RWPE2 (cell line): ENCODE measurements around the gene MAZ.
A peak's percentile ranks its signal among the peaks of the same experiment; 100 is the strongest.

Experiments
- ATAC-seq: fragments of 200-7000 bp; cut with Tn5 transposase; 3 replicates; pipeline ENCODE4 v1.9.1; 2021; ENCODE audit warnings: low read depth
- DNase-seq: peaks from one replicate; pipeline ENCODE4 v3.0.0-alpha.2; 2020; ENCODE audit warnings: low spot score
- H3K27ac ChIP-seq: fragments of 450-650 bp; 2 replicates; pipeline ENCODE4 v1.5.1; 2017; ENCODE audit warnings: mild to moderate bottlenecking; ENCODE audit not compliant: poor library complexity, severe bottlenecking
- H3K27me3 ChIP-seq: fragments of 250-450 bp; sonication (Bioruptor Pico); 2 replicates; pipeline ENCODE4 v1.5.1; 2021; ENCODE audit warnings: mild to moderate bottlenecking, moderate library complexity; ENCODE audit not compliant: insufficient read depth, poor library complexity, severe bottlenecking
- H3K36me3 ChIP-seq: fragments of 250-450 bp; sonication (Bioruptor Pico); 2 replicates; pipeline ENCODE4 v1.5.1; 2020; ENCODE audit warnings: low read depth, mild to moderate bottlenecking, moderate library complexity
- H3K4me1 ChIP-seq: fragments of 250-450 bp; sonication (Bioruptor Pico); 2 replicates; pipeline ENCODE4 v1.5.1; 2021; ENCODE audit warnings: mild to moderate bottlenecking, moderate library complexity; ENCODE audit not compliant: insufficient read depth, poor library complexity, severe bottlenecking
- H3K4me3 ChIP-seq: fragments of 250-450 bp; sonication (Bioruptor Pico); 2 replicates; pipeline ENCODE4 v1.5.1; 2021; ENCODE audit warnings: mild to moderate bottlenecking, moderate library complexity; ENCODE audit not compliant: severe bottlenecking
- H3K9me3 ChIP-seq: fragments of 250-450 bp; sonication (Bioruptor Pico); 2 replicates; pipeline ENCODE4 v1.5.1; 2021; ENCODE audit warnings: mild to moderate bottlenecking, moderate library complexity; ENCODE audit not compliant: severe bottlenecking
- TF ChIP-seq, protein P1 (sequence below): fragments of 450-650 bp; IDR thresholded peaks from one replicate; pipeline ENCODE4 v1.5.1; 2017; ENCODE audit warnings: mild to moderate bottlenecking, moderate library complexity; ENCODE audit not compliant: poor library complexity, severe bottlenecking

MAZ gene

DNA sequence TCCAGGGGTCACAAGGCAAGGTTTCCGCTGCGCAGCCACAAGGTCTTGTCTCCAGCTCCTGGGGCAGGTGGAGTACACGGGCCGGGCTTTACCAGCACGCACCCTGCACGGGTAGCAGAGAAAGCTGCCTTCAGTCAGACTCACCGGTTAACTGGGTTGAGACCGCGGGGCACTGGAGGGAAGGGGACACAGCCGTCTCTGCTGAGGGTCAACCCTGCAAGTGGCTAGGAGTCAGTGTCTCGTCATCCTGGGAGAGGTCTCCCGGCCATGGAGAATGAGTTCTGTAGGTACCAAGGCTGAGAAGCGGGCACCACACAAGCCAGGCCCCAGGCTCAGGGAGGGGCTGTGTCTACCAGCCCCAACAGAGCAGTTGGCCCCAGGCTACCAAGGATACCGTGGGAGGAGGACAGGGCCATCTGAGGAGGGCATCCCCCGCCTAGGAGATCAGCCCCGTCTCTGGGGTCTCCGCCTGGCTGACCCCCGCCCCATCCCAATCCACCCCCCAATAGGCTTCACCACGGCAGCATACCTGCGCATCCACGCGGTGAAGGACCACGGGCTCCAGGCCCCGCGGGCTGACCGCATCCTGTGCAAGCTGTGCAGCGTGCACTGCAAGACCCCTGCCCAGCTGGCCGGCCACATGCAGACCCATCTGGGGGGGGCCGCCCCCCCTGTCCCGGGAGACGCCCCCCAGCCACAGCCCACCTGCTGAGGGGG is 2.9 kb downstream of the MAZ start:
- DNase-seq: peak; percentile 56
- Histone ChIP-seq H3K9me3 (no peaks in the 10 kb centered on the region), H3K27ac (peak overlapping the region; percentile 92), H3K27me3 (no peaks in the 10 kb centered on the region), H3K4me1 (peaks cover 7% of the 10 kb centered on the region), H3K4me3 (no peak overlapping the region), H3K36me3 (peaks cover 29% of the 10 kb centered on the region)
- TF ChIP-seq, protein P1, sequence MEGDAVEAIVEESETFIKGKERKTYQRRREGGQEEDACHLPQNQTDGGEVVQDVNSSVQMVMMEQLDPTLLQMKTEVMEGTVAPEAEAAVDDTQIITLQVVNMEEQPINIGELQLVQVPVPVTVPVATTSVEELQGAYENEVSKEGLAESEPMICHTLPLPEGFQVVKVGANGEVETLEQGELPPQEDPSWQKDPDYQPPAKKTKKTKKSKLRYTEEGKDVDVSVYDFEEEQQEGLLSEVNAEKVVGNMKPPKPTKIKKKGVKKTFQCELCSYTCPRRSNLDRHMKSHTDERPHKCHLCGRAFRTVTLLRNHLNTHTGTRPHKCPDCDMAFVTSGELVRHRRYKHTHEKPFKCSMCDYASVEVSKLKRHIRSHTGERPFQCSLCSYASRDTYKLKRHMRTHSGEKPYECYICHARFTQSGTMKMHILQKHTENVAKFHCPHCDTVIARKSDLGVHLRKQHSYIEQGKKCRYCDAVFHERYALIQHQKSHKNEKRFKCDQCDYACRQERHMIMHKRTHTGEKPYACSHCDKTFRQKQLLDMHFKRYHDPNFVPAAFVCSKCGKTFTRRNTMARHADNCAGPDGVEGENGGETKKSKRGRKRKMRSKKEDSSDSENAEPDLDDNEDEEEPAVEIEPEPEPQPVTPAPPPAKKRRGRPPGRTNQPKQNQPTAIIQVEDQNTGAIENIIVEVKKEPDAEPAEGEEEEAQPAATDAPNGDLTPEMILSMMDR: no peak
- no peak for ATAC-seq

DNA sequence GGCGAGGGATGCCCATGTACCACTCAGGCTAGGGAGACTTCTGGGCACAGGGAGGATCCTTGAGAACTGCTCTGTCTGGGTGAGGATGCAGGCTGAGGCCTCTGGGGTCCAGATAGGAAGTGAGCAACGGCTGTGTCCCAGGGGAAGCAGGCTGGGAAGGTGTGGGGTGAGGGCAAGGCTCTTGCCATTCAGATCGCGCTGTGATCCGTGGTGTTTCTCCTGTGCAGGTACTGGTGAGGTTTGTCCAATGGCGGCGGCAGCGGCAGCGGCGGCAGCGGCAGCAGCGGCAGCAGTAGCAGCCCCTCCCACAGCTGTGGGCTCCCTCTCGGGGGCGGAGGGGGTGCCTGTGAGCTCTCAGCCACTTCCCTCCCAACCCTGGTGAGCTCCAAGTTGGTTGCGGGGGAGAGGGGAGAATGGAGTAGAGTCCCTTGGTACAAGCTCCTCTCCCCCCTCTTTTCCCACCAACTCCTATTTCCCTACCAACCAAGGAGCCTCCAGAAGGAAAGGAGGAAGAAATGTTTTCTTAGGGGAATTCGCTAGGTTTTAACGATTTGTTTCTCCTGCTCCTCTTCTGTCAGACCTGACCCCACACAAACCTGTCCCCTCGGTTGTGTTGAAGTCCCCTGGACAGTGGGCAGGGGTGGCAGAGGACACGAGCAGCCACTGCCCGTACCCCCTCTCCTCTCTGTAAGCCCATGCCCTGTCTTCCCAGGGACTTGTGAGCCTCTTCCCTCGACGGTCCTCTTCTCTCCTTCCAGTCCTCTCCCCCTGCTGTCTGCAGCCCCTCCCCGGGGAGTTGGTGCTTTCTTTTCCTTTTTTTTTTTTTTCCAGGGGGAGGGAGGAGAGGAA is 3.7 kb downstream of the MAZ start:
- no peaks in the 10 kb centered on the region for H3K9me3 ChIP-seq
- DNase-seq (no peak), ATAC-seq (no peak)
- H3K36me3 ChIP-seq: peaks cover 29% of the 10 kb centered on the region
- peaks cover 7% of the 10 kb centered on the region for H3K4me1 ChIP-seq
- no peak overlapping the region for H3K4me3 ChIP-seq
- H3K27ac ChIP-seq: peak overlapping the region; percentile 92
- TF ChIP-seq, protein P1: no peak
- no peaks in the 10 kb centered on the region for H3K27me3 ChIP-seq

DNA sequence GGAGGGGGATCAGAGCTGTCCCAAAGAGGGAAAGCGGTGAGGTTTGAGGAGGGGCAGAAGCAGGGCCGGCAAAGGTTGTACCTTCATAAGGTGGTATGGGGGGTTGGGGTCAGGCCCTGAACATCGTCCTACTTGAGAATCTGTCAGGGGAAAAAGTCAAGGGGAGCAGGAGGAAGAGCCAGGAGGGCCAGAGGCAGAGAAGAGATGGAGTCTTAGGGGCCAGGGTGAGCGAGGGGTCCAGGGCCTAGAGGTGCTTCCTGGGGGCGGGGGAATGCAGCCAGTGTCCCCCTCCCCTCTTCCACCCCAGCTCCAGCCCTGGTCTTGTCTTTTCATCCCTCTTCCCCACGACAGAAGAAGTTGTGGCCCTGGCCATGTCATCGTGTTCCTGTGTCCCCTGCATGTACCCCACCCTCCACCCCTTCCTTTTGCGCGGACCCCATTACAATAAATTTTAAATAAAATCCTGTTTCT is 4.4 kb downstream of the MAZ start:
- TF ChIP-seq, protein P1: no peak
- ATAC-seq (no peak), DNase-seq (no peak)
- Histone ChIP-seq H3K4me1 (peaks cover 7% of the 10 kb centered on the region), H3K36me3 (peaks cover 29% of the 10 kb centered on the region), H3K27me3 (no peaks in the 10 kb centered on the region), H3K4me3 (no peak overlapping the region), H3K9me3 (no peaks in the 10 kb centered on the region), H3K27ac (peak overlapping the region; percentile 92)

DNA sequence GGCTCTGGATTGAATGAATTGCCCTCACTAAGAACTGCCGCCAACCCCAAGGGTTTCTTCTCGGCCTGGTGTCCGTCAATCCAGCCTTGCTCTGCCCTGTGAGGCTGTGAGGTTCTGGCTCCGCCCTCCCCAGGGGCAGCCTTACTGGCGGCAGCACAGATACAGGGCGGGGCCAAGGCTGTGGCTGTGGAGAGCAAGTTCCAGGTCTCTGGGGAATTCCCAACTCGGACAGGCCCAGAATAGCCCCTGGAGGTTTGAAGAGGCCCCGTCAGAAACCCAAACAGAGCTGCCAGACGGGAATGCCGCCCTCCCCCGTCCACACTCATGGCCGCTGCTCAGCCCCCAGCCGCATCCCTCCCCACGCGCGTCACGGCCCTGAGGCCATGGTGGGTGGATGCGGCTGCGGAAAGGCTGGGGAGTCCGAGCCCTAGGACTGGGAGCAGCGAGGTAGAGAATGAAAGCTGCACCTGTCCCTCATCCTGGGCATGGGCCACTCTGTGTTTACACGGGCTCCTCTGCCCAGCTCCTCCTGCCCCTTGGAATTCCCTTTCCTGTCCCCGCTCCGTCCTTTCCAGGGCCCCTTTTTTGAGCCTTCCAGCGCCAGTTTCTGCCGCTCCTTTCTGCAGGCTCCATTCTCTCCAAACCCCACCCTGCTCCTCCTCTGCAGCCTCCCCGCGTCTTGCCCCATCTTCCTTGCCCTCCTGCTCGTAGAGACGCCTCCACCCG is 5.0 kb downstream of the MAZ start:
- ATAC-seq: peak; percentile 80
- H3K36me3 ChIP-seq: peaks cover 29% of the 10 kb centered on the region
- peaks cover 7% of the 10 kb centered on the region for H3K4me1 ChIP-seq
- DNase-seq: peak; percentile 98
- H3K27ac ChIP-seq: peak overlapping the region; percentile 92
- H3K9me3 ChIP-seq: no peaks in the 10 kb centered on the region
- TF ChIP-seq, protein P1: no peak
- no peaks in the 10 kb centered on the region for H3K27me3 ChIP-seq
- H3K4me3 ChIP-seq: peak overlapping the region; percentile 28
